Lower leg skin (tissue), 3 donors: Measurements from ENCODE around the gene DIP2B.

Experiments used
- POLR2A ChIP-seq, 2 donors: fragments of 450-650 bp; IDR thresholded peaks; one replicate each; pipeline ENCODE4 v1.6.1; 2016 to 2017; ENCODE audit warnings: antibody characterized with exemption in 2 of 2, mild to moderate bottlenecking in 1 of 2, moderate library complexity in 1 of 2
- TF ChIP-seq, protein P1 (sequence below), 3 donors: fragments of 450-650 bp; IDR thresholded peaks; one replicate each; pipeline ENCODE4 v1.5.1; 2016; ENCODE audit warnings: antibody characterized with exemption in 3 of 3, mild to moderate bottlenecking in 3 of 3, moderate library complexity in 2 of 3

DNA sequence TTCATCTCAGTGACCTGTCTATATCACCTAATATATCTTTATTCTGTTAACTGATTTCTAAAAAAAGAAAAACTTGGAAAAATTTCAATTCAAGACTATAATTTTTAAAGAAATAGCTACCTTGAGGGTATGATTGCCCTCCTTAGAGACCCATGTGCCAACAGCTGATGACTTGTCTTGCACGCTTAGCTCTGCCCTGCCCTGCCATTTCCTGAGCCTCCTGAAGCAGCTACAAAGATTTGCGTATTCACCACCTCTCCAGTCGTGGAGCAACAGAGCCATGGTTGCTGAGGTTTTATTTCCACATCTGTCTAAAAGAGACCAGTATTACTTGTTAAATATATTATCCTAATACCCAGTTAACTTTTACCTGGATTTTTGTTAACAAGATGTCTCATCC, 167.4 kb downstream of the DIP2B start:
- TF ChIP-seq, protein P1, sequence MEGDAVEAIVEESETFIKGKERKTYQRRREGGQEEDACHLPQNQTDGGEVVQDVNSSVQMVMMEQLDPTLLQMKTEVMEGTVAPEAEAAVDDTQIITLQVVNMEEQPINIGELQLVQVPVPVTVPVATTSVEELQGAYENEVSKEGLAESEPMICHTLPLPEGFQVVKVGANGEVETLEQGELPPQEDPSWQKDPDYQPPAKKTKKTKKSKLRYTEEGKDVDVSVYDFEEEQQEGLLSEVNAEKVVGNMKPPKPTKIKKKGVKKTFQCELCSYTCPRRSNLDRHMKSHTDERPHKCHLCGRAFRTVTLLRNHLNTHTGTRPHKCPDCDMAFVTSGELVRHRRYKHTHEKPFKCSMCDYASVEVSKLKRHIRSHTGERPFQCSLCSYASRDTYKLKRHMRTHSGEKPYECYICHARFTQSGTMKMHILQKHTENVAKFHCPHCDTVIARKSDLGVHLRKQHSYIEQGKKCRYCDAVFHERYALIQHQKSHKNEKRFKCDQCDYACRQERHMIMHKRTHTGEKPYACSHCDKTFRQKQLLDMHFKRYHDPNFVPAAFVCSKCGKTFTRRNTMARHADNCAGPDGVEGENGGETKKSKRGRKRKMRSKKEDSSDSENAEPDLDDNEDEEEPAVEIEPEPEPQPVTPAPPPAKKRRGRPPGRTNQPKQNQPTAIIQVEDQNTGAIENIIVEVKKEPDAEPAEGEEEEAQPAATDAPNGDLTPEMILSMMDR (IDR thresholded peaks at IDR 0.05), result no peak
- no peak for TF ChIP-seq POLR2A (IDR thresholded peaks at IDR 0.05)
